Measurements from ENCODE around the gene FAAH2.
"Not testable (repeated sequence)": the region's sequence is repeated elsewhere in the genome, so short reads cannot be mapped to it uniquely, and the experiment has no call there.

FAAH2 gene

DNA sequence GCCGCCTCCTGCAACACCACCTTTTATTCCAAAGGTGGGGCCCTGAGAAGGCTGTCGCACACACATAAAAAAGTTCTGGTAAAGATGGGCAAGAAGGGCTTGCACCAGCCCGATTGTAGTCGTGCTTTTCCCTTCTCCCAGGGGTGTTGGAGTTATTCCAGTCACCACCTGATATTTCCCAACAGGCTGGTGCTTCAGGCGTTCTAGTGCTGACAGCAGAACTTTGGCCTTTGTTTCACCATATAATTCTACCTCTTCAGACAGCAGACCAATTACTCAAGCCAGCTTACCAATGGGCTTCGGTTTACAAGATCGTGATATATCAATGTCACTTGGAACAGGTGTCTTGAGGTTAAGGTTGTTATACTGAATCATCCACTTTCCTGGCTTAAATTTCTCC is 107.7 kb downstream of the FAAH2 start:
- not testable (repeated sequence) for DNase-seq

DNA sequence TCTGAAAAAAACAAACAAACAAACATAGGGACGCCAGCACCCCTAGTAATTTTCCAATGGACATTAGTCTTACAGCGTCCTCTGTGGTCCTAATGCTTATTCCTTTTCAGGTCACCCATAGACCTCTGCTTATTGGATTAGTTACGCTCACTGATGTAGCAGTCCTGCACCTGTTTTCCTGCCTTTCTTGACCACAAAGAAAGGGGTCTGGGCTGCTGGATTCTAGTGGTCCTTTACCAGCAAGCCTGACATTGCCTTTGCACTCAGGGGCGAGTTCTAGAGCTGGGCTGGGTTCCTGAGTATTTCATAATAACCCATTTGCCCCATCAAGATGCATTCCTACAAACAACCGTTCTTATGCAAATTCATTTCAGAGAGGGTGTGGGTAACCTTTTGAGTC is 116.7 kb downstream of the FAAH2 start:
- not testable (repeated sequence) for DNase-seq

DNA sequence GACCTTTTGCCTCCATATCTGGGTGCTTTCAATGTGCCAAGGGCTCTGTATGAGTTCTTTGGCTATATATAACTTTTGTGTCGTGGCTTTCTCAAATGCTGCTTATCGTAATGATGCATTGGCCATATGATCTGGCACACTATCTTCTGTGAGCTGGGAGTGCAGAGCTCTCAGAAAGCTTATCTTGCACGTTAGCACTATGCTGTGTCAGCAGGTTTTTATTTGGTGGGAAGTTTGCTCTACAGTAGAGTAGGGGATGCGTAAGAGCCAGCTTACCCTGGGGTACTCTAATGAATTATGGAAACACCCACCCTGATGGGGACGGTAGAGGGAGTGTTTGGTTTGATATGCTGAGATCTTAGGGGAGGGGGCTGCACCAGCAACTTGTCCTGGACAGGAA is 119.6 kb downstream of the FAAH2 start:
- DNase-seq = no peak

DNA sequence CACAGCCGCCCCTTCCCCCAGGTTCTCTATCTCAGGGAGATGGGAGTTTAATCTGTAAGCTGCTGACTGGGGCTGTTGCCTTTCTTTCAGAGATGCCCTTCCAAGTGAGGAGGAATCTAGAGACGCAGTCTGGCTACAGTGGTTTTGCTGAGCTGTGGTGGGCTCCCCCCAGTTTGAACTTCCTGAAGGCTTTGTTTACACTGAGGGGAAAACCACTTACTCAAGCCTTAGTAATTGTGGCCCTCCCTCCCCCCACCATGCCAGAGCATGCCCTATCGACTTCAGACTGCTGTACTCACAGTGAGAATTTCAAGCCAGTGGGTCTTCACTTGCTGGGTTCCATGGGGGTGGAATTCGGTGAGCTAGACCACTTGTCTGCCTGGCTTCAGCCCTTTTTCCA is 131.3 kb downstream of the FAAH2 start:
- no peak for DNase-seq

DNA sequence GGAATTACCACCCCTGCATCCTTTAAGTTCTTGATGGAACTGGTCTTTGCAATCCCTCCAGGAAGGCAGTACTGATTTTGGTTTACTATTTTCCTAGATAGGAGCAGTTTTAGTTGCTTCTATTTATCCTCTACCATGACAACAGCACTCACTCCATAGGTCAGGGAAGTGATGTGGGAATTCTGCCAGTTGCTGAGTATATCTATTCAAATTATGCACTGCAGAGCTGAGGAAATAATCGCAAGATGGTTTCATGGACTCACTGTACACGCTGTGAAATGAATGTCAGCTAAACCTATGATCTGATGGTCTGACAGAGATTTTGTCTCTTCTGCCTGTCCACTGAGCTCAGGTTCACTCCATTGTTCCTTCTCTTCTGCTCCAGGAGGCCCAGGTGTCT is 135.8 kb downstream of the FAAH2 start:
- DNase-seq = no peak

DNA sequence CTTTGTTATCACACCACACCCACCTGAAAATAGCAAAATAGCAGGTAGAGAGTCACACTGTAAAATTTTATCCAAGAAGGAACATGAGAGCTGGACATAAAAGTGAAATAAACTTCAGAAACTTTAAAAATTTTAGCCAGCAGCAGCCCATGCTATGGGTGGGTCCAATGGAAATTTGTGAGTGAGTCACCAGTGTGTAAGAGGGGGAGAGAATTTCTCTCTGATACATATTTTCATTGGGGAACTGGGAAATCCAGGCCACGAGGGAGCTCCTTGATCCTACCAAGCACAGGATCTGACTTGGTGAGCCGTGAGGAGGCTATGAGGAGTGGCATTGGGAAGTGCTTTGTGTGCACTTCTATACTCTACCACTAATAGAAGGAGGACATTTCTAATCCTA is 136.3 kb downstream of the FAAH2 start:
- no peak for DNase-seq

DNA sequence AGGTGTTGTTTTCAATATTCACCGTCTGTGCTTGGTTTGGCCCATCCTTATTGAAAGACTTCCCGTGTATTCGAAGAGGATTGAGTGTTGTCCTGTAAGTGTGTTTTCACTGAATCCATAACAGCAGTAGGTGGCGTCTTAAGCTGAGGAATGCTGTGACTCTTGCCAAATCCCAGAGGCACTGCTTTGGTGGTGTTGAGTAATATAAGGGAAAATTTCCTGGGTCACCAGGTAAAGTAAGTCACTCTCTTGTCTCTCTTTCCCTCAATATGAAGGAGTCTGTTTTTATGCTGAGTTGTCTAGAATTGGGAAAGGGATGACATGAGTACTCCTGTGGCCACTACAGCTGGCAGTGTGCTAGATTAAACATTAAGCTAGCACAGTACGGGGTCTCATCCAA is 158.6 kb downstream of the FAAH2 start:
- DNase-seq = no peak

DNA sequence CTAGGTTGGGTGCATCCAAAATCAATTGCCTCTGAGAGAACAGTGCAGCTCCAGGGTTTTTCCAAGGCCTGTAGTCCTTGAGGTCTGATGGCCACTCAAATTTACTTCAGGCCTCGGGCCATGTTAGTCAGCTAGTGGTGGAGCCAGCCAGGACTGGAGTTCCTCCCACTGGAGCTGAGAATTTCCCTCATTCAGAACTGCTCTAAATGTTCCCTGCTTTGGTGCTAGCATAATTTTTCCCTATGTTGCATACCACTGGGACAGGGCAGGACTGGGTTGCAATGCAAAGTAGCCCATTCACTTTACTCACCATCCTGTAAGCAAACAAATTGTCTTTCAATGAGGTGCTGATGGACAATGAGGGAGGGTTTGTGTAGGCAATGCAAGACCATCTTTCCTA is 159.3 kb downstream of the FAAH2 start:
- DNase-seq = no peak

DNA sequence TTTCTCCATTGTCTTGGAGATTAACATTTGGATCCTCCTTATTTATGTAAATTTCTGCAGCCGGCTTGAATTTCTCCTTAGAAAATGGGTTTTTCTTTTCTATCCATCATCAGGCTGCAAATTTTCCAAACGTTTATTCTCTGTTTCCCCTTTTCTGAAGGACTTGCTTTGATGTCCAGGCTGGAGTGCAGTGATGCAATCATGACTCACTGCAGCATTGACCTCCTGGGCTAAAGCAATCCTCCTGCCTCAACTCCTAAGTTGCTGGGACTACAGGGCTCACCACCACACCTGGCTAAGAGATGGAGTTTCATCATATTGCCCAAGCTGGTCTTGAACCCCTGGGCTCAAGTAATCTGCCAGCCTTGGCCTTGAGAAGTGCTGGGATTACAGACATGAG is 161.3 kb downstream of the FAAH2 start:
- no peak for DNase-seq

DNA sequence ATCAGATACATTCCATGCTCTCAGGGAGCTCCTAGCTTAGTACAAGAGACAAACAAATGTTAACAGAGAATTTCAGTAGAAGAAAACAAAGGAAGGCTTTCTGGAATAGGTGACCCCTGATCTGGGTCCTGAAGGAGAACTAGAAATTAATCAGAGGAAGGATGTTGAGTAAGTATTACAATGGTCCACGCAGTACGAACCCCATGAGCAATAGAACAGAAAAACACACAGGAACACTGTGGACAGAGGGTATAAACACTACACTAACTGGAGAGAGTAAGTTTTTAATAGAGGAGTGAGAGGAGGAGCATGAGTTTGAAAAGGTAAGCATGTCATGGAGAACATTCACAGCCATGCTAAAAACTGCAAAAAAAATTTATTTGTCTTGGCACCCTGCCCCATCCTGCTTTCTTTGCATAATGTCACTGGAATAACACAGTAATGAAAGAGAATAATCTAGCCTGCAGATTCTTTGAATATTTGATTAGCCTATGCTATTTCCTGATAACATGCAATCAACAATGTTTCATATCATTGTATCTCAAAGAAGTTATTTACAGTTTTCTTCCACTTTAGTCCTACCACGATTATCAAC is 165.0 kb downstream of the FAAH2 start:
- no peak for DNase-seq

DNA sequence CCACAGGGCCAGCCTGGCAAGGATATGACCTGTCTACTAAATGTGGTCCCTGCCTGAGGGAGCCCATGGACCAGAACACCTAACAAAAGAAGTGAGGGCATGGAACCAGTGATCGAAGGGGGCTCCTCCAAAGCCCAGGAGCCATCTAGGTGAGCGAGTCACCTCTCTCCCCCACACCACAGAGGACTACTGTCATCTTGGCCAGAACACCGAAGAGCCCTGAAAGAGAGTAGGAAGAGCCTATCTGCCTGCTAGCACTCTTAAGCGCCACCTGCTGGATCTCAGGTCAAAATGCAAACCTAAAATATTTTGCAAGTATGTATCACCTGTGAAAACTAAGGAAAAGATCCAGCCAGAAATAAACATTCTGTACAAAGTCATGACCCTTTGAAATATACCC is 167.4 kb downstream of the FAAH2 start:
- no peak for DNase-seq

DNA sequence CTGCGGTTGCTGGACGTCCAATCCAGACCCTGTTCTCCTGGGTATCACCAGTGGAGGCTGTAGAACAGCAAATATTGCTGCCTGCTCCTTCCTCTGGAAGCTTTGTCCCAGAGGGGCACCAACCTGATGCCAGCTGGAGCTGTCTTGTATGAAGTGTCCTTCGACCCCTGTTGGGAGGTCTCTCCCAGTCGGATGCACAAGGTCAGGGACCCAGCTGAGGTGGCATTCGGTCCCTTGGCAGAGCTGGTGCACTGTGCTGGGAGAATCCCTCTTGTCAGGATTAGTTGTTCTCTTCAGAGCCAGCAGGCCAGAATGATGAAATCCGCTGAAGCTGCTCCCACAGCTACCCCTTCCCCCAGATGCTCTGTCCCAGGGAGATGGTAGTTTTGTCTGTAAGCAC is 195.0 kb downstream of the FAAH2 start:
- no peak for DNase-seq

DNA sequence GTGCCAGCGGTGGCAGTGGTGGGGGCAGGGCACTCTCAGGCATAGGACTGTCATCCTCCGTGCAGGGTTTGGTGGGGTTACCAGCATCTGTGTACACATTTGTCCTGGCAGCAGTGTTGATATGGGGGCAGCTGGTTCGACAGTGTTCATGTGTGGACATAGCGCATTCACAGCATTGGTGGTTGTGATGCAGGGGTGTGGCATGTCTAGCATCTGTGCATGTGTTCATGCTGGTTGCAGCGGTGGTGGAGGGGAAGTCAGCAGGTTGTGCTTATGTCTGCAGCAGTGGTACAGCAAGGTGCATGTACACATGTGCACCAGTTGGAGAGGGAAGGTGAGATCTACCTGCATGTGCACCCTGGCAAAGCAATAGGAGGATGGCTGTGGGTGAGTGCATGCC is 230.0 kb downstream of the FAAH2 start:
- DNase-seq = no peak

DNA sequence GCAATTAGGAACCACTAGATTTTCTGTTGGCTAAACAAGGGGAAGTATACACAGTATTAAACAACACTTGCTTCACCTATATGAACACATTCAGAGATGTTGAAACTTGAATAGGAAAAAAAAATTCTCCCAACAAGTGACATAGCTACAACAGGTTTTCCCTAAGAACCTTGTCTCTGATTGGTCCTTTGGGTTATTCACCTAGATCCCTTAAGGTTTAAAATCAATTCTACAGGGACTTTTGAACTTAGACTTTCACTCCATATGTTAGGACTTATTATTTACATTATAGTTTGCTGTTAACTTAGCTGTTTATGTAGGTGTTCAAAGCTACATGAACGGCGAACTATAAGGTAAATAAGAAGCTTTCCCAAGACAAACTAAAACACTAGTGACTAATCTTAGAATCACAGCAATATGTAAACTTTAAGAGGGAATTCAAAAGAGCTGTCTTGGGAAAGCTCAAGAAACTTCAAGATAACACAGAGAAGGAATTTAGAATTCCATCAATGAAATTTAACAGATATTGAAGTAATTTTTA is 233.1 kb downstream of the FAAH2 start:
- DNase-seq = no peak

DNA sequence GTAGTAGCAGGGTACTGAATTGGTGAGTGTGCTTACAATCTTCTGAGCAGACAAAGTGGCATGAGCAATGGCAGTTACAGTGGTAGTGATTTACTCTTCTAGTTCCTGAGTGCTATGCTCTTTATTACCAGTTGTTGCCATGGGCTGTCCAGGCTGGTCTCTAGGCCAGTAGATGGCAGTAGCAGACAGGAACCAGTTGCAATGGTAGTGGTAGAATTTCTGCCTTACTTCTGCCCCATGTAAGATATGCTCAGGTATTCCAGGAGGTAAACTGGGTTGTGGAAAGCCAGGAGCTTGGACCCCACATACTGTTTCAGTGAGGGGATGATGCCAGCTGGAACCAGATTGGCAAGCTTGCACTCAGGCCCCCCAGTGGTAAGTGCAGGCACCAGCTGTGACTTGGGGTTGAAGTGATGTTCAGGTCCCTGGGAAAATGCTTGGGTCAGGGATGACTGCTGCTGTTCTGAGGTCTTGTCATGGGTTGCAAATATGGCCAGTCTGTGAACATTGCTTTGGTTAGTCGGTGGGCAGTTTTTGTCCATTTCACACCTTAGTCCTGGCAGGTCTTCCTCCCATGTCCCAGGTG is 242.3 kb downstream of the FAAH2 start:
- DNase-seq = peak; percentile 0
